K562 (cell line): ENCODE measurements around the gene PRSS53. TPM values are rescaled to one million over a fixed set of nuclear protein-coding genes. Genes with fewer than 3 reads are reported as not detected.

ENCODE experiments used
- ATAC-seq: fragments of 200-7000 bp; cut with Tn5 transposase; 3 replicates; pipeline ENCODE4 v1.9.1; 2020; ENCODE audit warnings: moderate library complexity
- BruUV-seq: library from RNA; stranded (reverse); fragments of 400-500 nt; replicated peaks from 2 replicates; lab custom pipeline; 2021; lab: Mats Ljungman, UMichigan
- CTCF ChIA-PET: fragments of 300-600 bp; formaldehyde crosslinking; extraction: SDS; loops from one replicate; lab custom pipeline; 2021; ENCODE audit warnings: low intra/inter-chr PET ratio; lab: Yijun Ruan, JAX
- POLR2A ChIA-PET: fragments of 300-600, 350-650 bp; sonication (Branson Sonifier 250); formaldehyde crosslinking; extraction: SDS; loops from one replicate; lab custom pipeline; 2021; ENCODE audit warnings: antibody characterized with exemption, inconsistent platforms; lab: Yijun Ruan, JAX
- DNase-seq, 4 experiments: peaks; one replicate each; pipeline versions ENCODE4 v3.0.0 to v3.0.0-alpha.2; 2011 to 2018; ENCODE audit warnings: low spot score in 3 of 4, mixed read lengths in 3 of 4; ENCODE audit errors: extremely low read depth in 1 of 4
- FAIRE-seq: peaks from 2 replicates; lab custom pipeline; 2011; peaks lifted over from hg19 to GRCh38; lab: Jason Lieb, UNC
- H2AFZ ChIP-seq: 2 replicates; pipeline ENCODE4 v1.6.0; 2011; ENCODE audit warnings: low read depth, low read length, control low read depth, inconsistent platforms
- H3K27ac ChIP-seq: fragments of 200-600 bp; 3 replicates; pipeline ENCODE4 v1.8.0; 2011; ENCODE audit warnings: low read depth, mild to moderate bottlenecking, control low read depth, inconsistent platforms, low read length, moderate library complexity, mixed read lengths; ENCODE audit errors: extremely low read depth
- H3K27me3 ChIP-seq, 2 experiments: fragments of 300-600 bp in 1 of 2; 2 replicates in 1 of 2; 3 replicates in 1 of 2; pipeline versions ENCODE4 v1.6.0 to v1.8.0; 2011; ENCODE audit warnings: inconsistent platforms in 2 of 2, low read length in 2 of 2, mild to moderate bottlenecking in 1 of 2, mixed read lengths in 1 of 2, moderate library complexity in 1 of 2; ENCODE audit not compliant: control insufficient read depth in 2 of 2, insufficient read depth in 2 of 2
- H3K36me3 ChIP-seq: fragments of 300-600 bp; 3 replicates; pipeline ENCODE4 v1.8.0; 2011; ENCODE audit warnings: mild to moderate bottlenecking, low read length, inconsistent platforms; ENCODE audit not compliant: control insufficient read depth, insufficient read depth
- H3K4me1 ChIP-seq, 2 experiments: fragments of 200-600 bp in 1 of 2; replicated peaks in 1 of 2; 2 replicates in 1 of 2; 3 replicates in 1 of 2; pipeline versions ENCODE4 v1.5.1 to v1.8.0; 2011; ENCODE audit warnings: inconsistent platforms in 2 of 2, low read length in 2 of 2, mild to moderate bottlenecking in 1 of 2, mixed read lengths in 1 of 2, moderate library complexity in 1 of 2; ENCODE audit not compliant: control insufficient read depth in 2 of 2, insufficient read depth in 2 of 2
- H3K4me2 ChIP-seq: 2 replicates; pipeline ENCODE4 v1.6.1; 2011; ENCODE audit warnings: low read length, control low read depth, inconsistent platforms, mixed read lengths; ENCODE audit not compliant: insufficient read depth
- H3K4me3 ChIP-seq: fragments of 200-600 bp; sonication (generic), shearing (Covaris generic); 2 replicates; pipeline ENCODE4 v1.5.1; 2016; ENCODE audit warnings: control low read depth, inconsistent platforms
- H3K79me2 ChIP-seq: fragments of 200-600 bp; 3 replicates; pipeline ENCODE4 v1.8.0; 2011; ENCODE audit warnings: low read length, inconsistent platforms; ENCODE audit not compliant: control insufficient read depth, insufficient read depth
- H3K9ac ChIP-seq, 2 experiments: 2 replicates each; pipeline versions ENCODE4 v1.6.0 to v1.6.1; 2011; ENCODE audit warnings: low read depth in 2 of 2, low read length in 2 of 2, control low read depth in 1 of 2, inconsistent platforms in 1 of 2, mild to moderate bottlenecking in 1 of 2, mixed read lengths in 1 of 2; ENCODE audit not compliant: insufficient read depth in 1 of 2
- H3K9me1 ChIP-seq: one replicate; pipeline ENCODE4 v1.6.0; 2011; ENCODE audit warnings: inconsistent platforms, mild to moderate bottlenecking, low read length, moderate library complexity; ENCODE audit not compliant: control insufficient read depth, insufficient read depth
- H3K9me3 ChIP-seq: replicated peaks from 2 replicates; pipeline ENCODE4 v1.5.1; 2011; ENCODE audit warnings: low read depth, low read length, inconsistent platforms; ENCODE audit not compliant: control insufficient read depth, insufficient read depth
- H4K20me1 ChIP-seq: replicated peaks from 2 replicates; pipeline ENCODE4 v1.6.1; 2011; ENCODE audit warnings: low read length, inconsistent platforms, mixed read lengths; ENCODE audit not compliant: control insufficient read depth, insufficient read depth
- CHD1 ChIP-seq: fragments of 200-600 bp; sonication (generic); IDR thresholded peaks from one replicate; pipeline ENCODE4 v1.6.1; 2012; ENCODE audit warnings: mild to moderate bottlenecking, moderate library complexity, low read length, inconsistent platforms
- FIP1L1 ChIP-seq: fragments of 200-400 bp; formaldehyde crosslinking; IDR thresholded peaks from 2 replicates; pipeline ENCODE4 v1.6.1; 2018; ENCODE audit warnings: mild to moderate bottlenecking, low read depth, low read length; ENCODE audit not compliant: poor library complexity, severe bottlenecking
- KAT7 ChIP-seq: sonication (generic); formaldehyde crosslinking; IDR thresholded peaks from 2 replicates; pipeline ENCODE4 v1.8.0; 2022; ENCODE audit warnings: missing genetic modification reagents, mild to moderate bottlenecking, borderline replicate concordance
- MTA1 ChIP-seq: fragments of 450-650 bp; IDR thresholded peaks from 2 replicates; pipeline ENCODE4 v1.6.1; 2017; ENCODE audit warnings: borderline replicate concordance
- NR2C1 ChIP-seq, 2 experiments: fragments of 450-650 bp; IDR thresholded peaks; 2 replicates each; pipeline ENCODE4 v1.6.1; 2017; ENCODE audit warnings: mild to moderate bottlenecking in 2 of 2, antibody characterized with exemption in 1 of 2, inconsistent platforms in 1 of 2, missing compliant biosample characterization in 1 of 2, missing genetic modification characterization in 1 of 2
- POLR2AphosphoS2 ChIP-seq: IDR thresholded peaks from 2 replicates; pipeline ENCODE4 v1.6.1; 2012; ENCODE audit warnings: low read length, improper control_type of control experiment
- TARDBP ChIP-seq: fragments of 450-650 bp; IDR thresholded peaks from 2 replicates; pipeline ENCODE4 v1.6.1; 2016
- WGBS: fragments of 100-300 bp; shearing (Covaris generic); methylation state at CpG from one replicate; pipeline ENCODE4 v1.1.6; 2016; ENCODE audit warnings: low coverage, mixed read lengths; ENCODE audit not compliant: insufficient coverage; ENCODE audit errors: missing lambda C conversion rate; 5-methylcytosine and 5-hydroxymethylcytosine counted together
- in situ Hi-C: fragments of 300-500 bp; cut with MboI; formaldehyde crosslinking; loops from 4 replicates; pipeline ENCODE4 v1.15.0; 2018; ENCODE audit warnings: inconsistent platforms, mixed read lengths
- intact Hi-C: fragments of 100-400 bp; cut with micrococcal nuclease; formaldehyde crosslinking; loops from 2 replicates; pipeline ENCODE4 v1.14.2; 2022
- polyA plus RNA-seq, 8 experiments: library from polyadenylated mRNA; depleted of rRNA in 4 of 8; stranded (reverse) in 5 of 8; unstranded in 3 of 8; fragments of >200 nt; fragmentation: Nextera tagmentation in 2 of 8; fragmentation: Illumina TruSeq in 1 of 8; extraction: Ambion mirVana in 2 of 8; extraction: Trizol in 1 of 8; gene quantifications; 2 replicates each; pipeline versions ENCODE4 v1.2.1 to v1.2.3, GENCODE V29; 2011 to 2014; ENCODE audit warnings: inconsistent platforms in 1 of 8, missing spikeins in 1 of 8
- total RNA-seq, 7 experiments: library from RNA; depleted of rRNA in 6 of 7; stranded (reverse); fragments of >200 nt in 6 of 7; fragmentation: Illumina TruSeq in 2 of 7; extraction: Trizol in 2 of 7; gene quantifications; 2 replicates each; pipeline versions ENCODE4 v1.2.1 to v1.2.3, GENCODE V29; 2011 to 2021; ENCODE audit warnings: low replicate concordance in 1 of 7
- TF ChIP-seq, protein P1 (sequence below), 2 experiments: fragments of 450-650 bp; conservative IDR thresholded peaks; 2 replicates each; pipeline ENCODE4 v1.6.1; 2017; ENCODE audit warnings: mild to moderate bottlenecking in 2 of 2, moderate library complexity in 2 of 2
- TF ChIP-seq, protein P2 (sequence below), 2 experiments: fragments of 450-650 bp in 1 of 2; sonication (generic) in 1 of 2; formaldehyde crosslinking in 1 of 2; IDR thresholded peaks; 2 replicates each; pipeline versions ENCODE4 v1.7.1 to v1.9.0; 2016 to 2022; ENCODE audit warnings: inconsistent platforms in 1 of 2, mild to moderate bottlenecking in 1 of 2, missing genetic modification reagents in 1 of 2

Gene PRSS53
- total and polyA plus RNA-seq, 9 of the 15 experiments (the other 6 are each of a cell fraction or from before 2014, with no cell fraction given): 0.40 to 1.9 (median 0.78) TPM; not detected in 2

DNA sequence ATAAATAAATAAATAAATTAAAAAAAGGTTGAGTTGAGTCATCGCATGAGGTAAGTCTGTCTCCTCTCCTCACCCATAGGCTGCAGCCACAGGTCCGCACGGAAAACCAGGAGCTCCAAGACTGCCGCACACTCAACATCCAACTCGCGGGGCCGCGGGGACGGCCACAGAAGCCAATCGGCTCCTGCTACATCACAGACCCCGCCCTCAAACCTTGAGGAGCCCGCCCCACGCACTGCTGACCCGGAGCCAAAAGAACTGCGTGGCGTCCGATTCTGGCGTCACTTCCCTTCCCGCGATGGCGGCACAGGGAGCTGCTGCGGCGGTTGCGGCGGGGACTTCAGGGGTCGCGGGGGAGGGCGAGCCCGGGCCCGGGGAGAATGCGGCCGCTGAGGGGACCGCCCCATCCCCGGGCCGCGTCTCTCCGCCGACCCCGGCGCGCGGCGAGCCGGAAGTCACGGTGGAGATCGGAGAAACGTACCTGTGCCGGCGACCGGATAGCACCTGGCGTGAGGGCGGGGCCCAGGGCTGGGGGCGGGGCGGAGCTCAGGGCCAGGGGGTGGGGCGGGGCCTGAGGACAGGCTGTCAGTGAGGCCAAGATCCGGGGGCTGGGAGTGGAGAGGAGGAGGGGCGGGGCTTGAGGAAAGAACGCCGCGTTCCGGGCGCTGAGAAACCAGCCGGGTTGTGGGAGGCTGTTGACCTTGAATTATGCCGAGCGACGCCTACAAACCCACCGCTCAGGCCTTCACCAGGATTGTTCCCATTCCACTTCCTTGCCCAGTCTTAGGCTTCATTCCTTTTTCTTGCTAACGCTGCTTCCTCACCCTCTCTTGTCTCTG lies 28.9 kb upstream of the PRSS53 start, which contains the start of gene KAT8:
Gene KAT8 (plus strand): TSS at position 281 of the 839 bp plus-strand sequence. CDS start 18 bp downstream, at position 299.
- Histone ChIP-seq H3K27ac (peak within 1 kb of the TSS; percentile 91), H3K9ac (peak within 1 kb of the TSS; percentile 90 to 94), H2AFZ (peak within 1 kb of the TSS; percentile 92), H3K36me3 (peaks cover 58% of the 10 kb centered on the region), H3K4me2 (peak within 1 kb of the TSS; percentile 99), H3K4me1 (peaks cover 2 to 19% of the 10 kb centered on the region in 2 experiments; a peak in 4 of 5 replicates), H3K79me2 (peaks cover 38% of the 10 kb centered on the region), H3K9me3 (no peaks in the 10 kb centered on the region), H4K20me1 (peaks cover 5% of the 10 kb centered on the region), H3K27me3 (no peaks in the 10 kb centered on the region), H3K9me1 (no peaks in the 10 kb centered on the region), H3K4me3 (peak within 1 kb of the TSS; percentile 68)
- CTCF ChIA-PET: interaction anchor here (0.7 kb wide), 1 partner anchor 95 kb away, joined by 3 read pairs; no protein-coding TSS in a partner anchor
- FAIRE-seq (peak; percentile 90), DNase-seq (peak; percentile 98 to 99 (median 98)), ATAC-seq (peak; percentile 95)
- intact Hi-C loops (loop anchor here (2.0 kb wide), 1 partner anchor 25 kb away; no protein-coding TSS in a partner anchor), in situ Hi-C loops (no loop called here)
- WGBS: 4% methylated on average over 47 of the region's 68 CpGs
- no TSS peak for BruUV-seq
- POLR2A ChIA-PET: interaction anchor here (0.6 to 6.0 kb wide), 20 partner anchors 9 to 381 kb away, joined by 3 to 44 read pairs (median 4); partner anchors contain the start of genes FUS, HSD3B7, PRSS53 and PRSS8
- TF ChIP-seq NR2C1 (IDR thresholded peaks at IDR 0.05) (peak; percentile 99), NR2C1 (tag; IDR thresholded peaks at IDR 0.05) (peak; percentile 99), CHD1 (no peak), KAT7 (CRISPR knock-in tag) (peak; percentile 68; the same call in 1 of the 2 replicates), MTA1 (peak; percentile 94), FIP1L1 (peak; percentile 54), TARDBP (no peak), POLR2AphosphoS2 (peak; percentile 90; the same call in 1 of the 2 replicates)
- TF ChIP-seq, protein P1, sequence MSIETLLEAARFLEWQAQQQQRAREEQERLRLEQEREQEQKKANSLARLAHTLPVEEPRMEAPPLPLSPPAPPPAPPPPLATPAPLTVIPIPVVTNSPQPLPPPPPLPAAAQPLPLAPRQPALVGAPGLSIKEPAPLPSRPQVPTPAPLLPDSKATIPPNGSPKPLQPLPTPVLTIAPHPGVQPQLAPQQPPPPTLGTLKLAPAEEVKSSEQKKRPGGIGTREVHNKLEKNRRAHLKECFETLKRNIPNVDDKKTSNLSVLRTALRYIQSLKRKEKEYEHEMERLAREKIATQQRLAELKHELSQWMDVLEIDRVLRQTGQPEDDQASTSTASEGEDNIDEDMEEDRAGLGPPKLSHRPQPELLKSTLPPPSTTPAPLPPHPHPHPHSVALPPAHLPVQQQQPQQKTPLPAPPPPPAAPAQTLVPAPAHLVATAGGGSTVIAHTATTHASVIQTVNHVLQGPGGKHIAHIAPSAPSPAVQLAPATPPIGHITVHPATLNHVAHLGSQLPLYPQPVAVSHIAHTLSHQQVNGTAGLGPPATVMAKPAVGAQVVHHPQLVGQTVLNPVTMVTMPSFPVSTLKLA (conservative IDR thresholded peaks at IDR 0.05): peak; percentile 78 to 92
- TF ChIP-seq, protein P2, sequence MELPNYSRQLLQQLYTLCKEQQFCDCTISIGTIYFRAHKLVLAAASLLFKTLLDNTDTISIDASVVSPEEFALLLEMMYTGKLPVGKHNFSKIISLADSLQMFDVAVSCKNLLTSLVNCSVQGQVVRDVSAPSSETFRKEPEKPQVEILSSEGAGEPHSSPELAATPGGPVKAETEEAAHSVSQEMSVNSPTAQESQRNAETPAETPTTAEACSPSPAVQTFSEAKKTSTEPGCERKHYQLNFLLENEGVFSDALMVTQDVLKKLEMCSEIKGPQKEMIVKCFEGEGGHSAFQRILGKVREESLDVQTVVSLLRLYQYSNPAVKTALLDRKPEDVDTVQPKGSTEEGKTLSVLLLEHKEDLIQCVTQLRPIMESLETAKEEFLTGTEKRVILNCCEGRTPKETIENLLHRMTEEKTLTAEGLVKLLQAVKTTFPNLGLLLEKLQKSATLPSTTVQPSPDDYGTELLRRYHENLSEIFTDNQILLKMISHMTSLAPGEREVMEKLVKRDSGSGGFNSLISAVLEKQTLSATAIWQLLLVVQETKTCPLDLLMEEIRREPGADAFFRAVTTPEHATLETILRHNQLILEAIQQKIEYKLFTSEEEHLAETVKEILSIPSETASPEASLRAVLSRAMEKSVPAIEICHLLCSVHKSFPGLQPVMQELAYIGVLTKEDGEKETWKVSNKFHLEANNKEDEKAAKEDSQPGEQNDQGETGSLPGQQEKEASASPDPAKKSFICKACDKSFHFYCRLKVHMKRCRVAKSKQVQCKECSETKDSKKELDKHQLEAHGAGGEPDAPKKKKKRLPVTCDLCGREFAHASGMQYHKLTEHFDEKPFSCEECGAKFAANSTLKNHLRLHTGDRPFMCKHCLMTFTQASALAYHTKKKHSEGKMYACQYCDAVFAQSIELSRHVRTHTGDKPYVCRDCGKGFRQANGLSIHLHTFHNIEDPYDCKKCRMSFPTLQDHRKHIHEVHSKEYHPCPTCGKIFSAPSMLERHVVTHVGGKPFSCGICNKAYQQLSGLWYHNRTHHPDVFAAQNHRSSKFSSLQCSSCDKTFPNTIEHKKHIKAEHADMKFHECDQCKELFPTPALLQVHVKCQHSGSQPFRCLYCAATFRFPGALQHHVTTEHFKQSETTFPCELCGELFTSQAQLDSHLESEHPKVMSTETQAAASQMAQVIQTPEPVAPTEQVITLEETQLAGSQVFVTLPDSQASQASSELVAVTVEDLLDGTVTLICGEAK (IDR thresholded peaks at IDR 0.05): peak; percentile 98
- TF ChIP-seq, protein P2 (CRISPR knock-in tag; IDR thresholded peaks at IDR 0.05): no peak
